Hepatocyte (in vitro differentiated cells): ENCODE measurements around the gene YEATS2. TPM values are rescaled to one million over a fixed set of nuclear protein-coding genes. Genes with fewer than 3 reads are reported as not detected.
A peak's percentile ranks its signal among the peaks of the same experiment; 100 is the strongest.
"Not testable (repeated sequence)": the region's sequence is repeated elsewhere in the genome, so short reads cannot be mapped to it uniquely, and the experiment has no call there.

Experiments used
- DNase-seq: peaks from one replicate; pipeline ENCODE4 v3.0.0-alpha.2; 2016; ENCODE audit warnings: low spot score
- H2AFZ ChIP-seq: fragments of 200-600 bp; sonication (generic); 2 replicates; pipeline ENCODE4 v1.6.0; 2016; ENCODE audit warnings: antibody characterized with exemption, mild to moderate bottlenecking
- H3K27ac ChIP-seq: fragments of 200-600 bp; sonication (generic); 2 replicates; pipeline ENCODE4 v1.5.1; 2016; ENCODE audit warnings: mild to moderate bottlenecking
- H3K27me3 ChIP-seq: fragments of 200-600 bp; sonication (generic); 2 replicates; pipeline ENCODE4 v1.6.1; 2016
- H3K36me3 ChIP-seq: fragments of 200-600 bp; sonication (generic); replicated peaks from 2 replicates; pipeline ENCODE4 v1.5.1; 2016; ENCODE audit warnings: low read depth; ENCODE audit not compliant: insufficient read depth
- H3K4me1 ChIP-seq: fragments of 200-600 bp; sonication (generic); 2 replicates; pipeline ENCODE4 v1.5.1; 2016; ENCODE audit warnings: mild to moderate bottlenecking, moderate library complexity; ENCODE audit not compliant: insufficient read depth
- H3K4me2 ChIP-seq: fragments of 200-600 bp; sonication (generic); 2 replicates; pipeline ENCODE4 v1.6.0; 2016
- H3K4me3 ChIP-seq: fragments of 200-600 bp; sonication (generic); 2 replicates; pipeline ENCODE4 v1.5.1; 2016; ENCODE audit warnings: mild to moderate bottlenecking
- H3K79me2 ChIP-seq: fragments of 200-600 bp; sonication (generic); 2 replicates; pipeline ENCODE4 v1.6.0; 2017; ENCODE audit warnings: mild to moderate bottlenecking
- H3K9me2 ChIP-seq: fragments of 200-600 bp; sonication (generic); replicated peaks from 2 replicates; pipeline ENCODE4 v1.6.0; 2017; ENCODE audit warnings: mild to moderate bottlenecking; ENCODE audit not compliant: insufficient read depth
- H3K9me3 ChIP-seq: fragments of 200-600 bp; sonication (generic); 2 replicates; pipeline ENCODE4 v1.5.1; 2016; ENCODE audit warnings: low read depth, mild to moderate bottlenecking
- H4K20me1 ChIP-seq: fragments of 200-600 bp; sonication (generic); 2 replicates; pipeline ENCODE4 v1.6.0; 2016; ENCODE audit warnings: mild to moderate bottlenecking; ENCODE audit not compliant: insufficient read depth, poor library complexity, severe bottlenecking
- EZH2 ChIP-seq: fragments of 200-600 bp; sonication (generic); IDR thresholded peaks from 2 replicates; pipeline ENCODE4 v1.6.1; 2016; ENCODE audit warnings: antibody characterized with exemption, mild to moderate bottlenecking, borderline replicate concordance
- EZH2phosphoT487 ChIP-seq: fragments of 200-600 bp; sonication (generic); IDR thresholded peaks from one replicate; pipeline ENCODE4 v1.6.1; 2018; ENCODE audit warnings: antibody characterized with exemption, mild to moderate bottlenecking, low read depth, moderate library complexity; ENCODE audit not compliant: unreplicated experiment, severe bottlenecking
- whole genome bisulfite sequencing: methylation state at CpG from one replicate; pipeline ENCODE4 v1.1.6; 2016; ENCODE audit warnings: low lambda C conversion rate; ENCODE audit errors: missing lambda C conversion rate; 5-methylcytosine and 5-hydroxymethylcytosine counted together
- polyA plus RNA-seq: library from polyadenylated mRNA; unstranded; fragments of >200 nt; fragmentation: Nextera tagmentation; extraction: Ambion mirVana; gene quantifications from 2 replicates; pipeline ENCODE4 v1.2.1, GENCODE V29; 2016
- total RNA-seq: library from RNA; depleted of rRNA; stranded (reverse); fragments of >200 nt; gene quantifications from 2 replicates; pipeline ENCODE4 v1.2.3, GENCODE V29; 2014
- TF ChIP-seq, protein P1 (sequence below): fragments of 200-600 bp; sonication (generic); IDR thresholded peaks from 2 replicates; pipeline ENCODE4 v1.5.1; 2016; ENCODE audit warnings: antibody characterized with exemption, mild to moderate bottlenecking; ENCODE audit not compliant: poor library complexity

The YEATS2 gene
- total and polyA plus RNA-seq, 2 experiments from 2014 or later, result 12.5 to 21.5 TPM

- TF ChIP-seq, protein P1, sequence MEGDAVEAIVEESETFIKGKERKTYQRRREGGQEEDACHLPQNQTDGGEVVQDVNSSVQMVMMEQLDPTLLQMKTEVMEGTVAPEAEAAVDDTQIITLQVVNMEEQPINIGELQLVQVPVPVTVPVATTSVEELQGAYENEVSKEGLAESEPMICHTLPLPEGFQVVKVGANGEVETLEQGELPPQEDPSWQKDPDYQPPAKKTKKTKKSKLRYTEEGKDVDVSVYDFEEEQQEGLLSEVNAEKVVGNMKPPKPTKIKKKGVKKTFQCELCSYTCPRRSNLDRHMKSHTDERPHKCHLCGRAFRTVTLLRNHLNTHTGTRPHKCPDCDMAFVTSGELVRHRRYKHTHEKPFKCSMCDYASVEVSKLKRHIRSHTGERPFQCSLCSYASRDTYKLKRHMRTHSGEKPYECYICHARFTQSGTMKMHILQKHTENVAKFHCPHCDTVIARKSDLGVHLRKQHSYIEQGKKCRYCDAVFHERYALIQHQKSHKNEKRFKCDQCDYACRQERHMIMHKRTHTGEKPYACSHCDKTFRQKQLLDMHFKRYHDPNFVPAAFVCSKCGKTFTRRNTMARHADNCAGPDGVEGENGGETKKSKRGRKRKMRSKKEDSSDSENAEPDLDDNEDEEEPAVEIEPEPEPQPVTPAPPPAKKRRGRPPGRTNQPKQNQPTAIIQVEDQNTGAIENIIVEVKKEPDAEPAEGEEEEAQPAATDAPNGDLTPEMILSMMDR, result no peak
- TF ChIP-seq EZH2 (no peak), EZH2phosphoT487 (no peak)
- no peak overlapping the region for H2AFZ ChIP-seq
- no peaks in the 10 kb centered on the region for H3K36me3 ChIP-seq
- peaks cover 95% of the 10 kb centered on the region for H3K79me2 ChIP-seq
- WGBS, result 85% methylated on average over 5 of the region's 5 CpGs
- DNase-seq, result peak; percentile 11
- H4K20me1 ChIP-seq, result peaks cover 56% of the 10 kb centered on the region
- no peak overlapping the region for H3K4me3 ChIP-seq
- no peaks in the 10 kb centered on the region for H3K9me2 ChIP-seq
- H3K9me3 ChIP-seq, result no peaks in the 10 kb centered on the region
- H3K27me3 ChIP-seq, result no peaks in the 10 kb centered on the region
- peaks cover 21% of the 10 kb centered on the region for H3K4me1 ChIP-seq
- H3K27ac ChIP-seq, result peak overlapping the region; percentile 31
- peak overlapping the region; percentile 90 for H3K4me2 ChIP-seq
Observed at GRCh38 chr3:183701744-183702143, 4.1 kb downstream of the YEATS2 start.

- H2AFZ ChIP-seq, H3K27ac ChIP-seq, H3K27me3 ChIP-seq, H3K9me3 ChIP-seq, H3K9me2 ChIP-seq, H3K4me2 ChIP-seq, H3K36me3 ChIP-seq, H3K4me3 ChIP-seq, DNase-seq: not testable (repeated sequence)
- peaks cover 20% of the 10 kb centered on the region for H3K4me1 ChIP-seq
- H4K20me1 ChIP-seq, result peaks cover 62% of the 10 kb centered on the region
- WGBS, result 93% methylated on average over 6 of the region's 6 CpGs
- peaks cover 100% of the 10 kb centered on the region for H3K79me2 ChIP-seq
Observed at GRCh38 chr3:183703892-183704291, 6.3 kb downstream of the YEATS2 start.

DNA sequence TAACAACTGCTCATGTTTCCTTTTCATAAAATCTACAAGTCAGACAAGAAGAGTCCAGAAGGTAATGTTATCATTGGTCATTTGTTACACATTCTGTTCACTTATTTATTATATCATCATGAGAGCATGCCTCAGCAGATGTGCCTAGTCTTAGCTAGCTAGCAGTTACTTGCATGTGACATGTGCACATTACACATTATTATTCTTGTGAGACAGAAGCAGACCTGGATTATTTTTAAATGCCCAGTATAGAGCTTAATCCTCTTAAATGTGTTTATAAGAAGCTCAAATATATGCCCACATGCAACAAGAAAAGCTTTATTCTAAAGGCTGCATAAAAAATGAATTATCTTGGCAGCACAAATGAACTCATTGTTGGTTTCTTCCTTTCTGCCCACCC, 12.6 kb downstream of the YEATS2 start:
- peaks cover 43% of the 10 kb centered on the region for H4K20me1 ChIP-seq
- TF ChIP-seq, protein P1, result no peak
- no peaks in the 10 kb centered on the region for H3K27me3 ChIP-seq
- H3K4me2 ChIP-seq, result no peak overlapping the region
- H3K9me2 ChIP-seq, result no peaks in the 10 kb centered on the region
- H3K36me3 ChIP-seq, result no peaks in the 10 kb centered on the region
- H3K79me2 ChIP-seq, result peaks cover 100% of the 10 kb centered on the region
- H3K4me1 ChIP-seq, result no peaks in the 10 kb centered on the region
- no peaks in the 10 kb centered on the region for H3K9me3 ChIP-seq
- H3K27ac ChIP-seq, result no peak overlapping the region
- H2AFZ ChIP-seq, result no peak overlapping the region
- H3K4me3 ChIP-seq, result no peak overlapping the region
- no peak for DNase-seq

DNA sequence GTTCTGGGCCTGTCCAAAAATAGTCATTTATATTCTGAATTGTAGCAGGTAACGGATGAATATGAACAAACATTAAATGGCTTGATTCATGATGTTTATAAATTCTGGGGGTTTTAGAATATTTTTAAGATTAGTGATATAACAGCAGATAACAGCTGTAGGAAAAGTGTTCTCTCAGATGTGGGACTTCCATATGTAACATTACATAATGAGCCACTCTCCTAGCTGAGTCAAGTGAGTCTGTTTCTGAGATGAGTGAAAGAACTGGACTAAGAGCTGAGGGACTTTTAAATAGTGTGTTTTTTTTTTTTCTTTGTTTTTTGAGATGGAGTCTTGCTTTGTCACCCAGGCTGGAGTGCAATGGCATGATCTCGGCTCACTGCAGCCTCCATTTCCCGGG, 13.9 kb downstream of the YEATS2 start:
- TF ChIP-seq, protein P1, result no peak
- TF ChIP-seq EZH2 (no peak), EZH2phosphoT487 (no peak)
- DNase-seq, result no peak
- Histone ChIP-seq H3K9me2 (no peaks in the 10 kb centered on the region), H3K27me3 (no peaks in the 10 kb centered on the region), H4K20me1 (peaks cover 32% of the 10 kb centered on the region), H3K4me1 (no peaks in the 10 kb centered on the region), H3K27ac (no peak overlapping the region), H3K4me2 (no peak overlapping the region), H2AFZ (no peak overlapping the region), H3K36me3 (no peaks in the 10 kb centered on the region), H3K79me2 (peaks cover 93% of the 10 kb centered on the region), H3K9me3 (no peaks in the 10 kb centered on the region), H3K4me3 (no peak overlapping the region)
- WGBS, result 97% methylated on average over 3 of the region's 3 CpGs
